Mesenchymal stem cell (in vitro differentiated cells and primary cell): Measurements from ENCODE around the gene ESR1.

Experiments
- DNase-seq: peaks from one replicate; pipeline ENCODE4 v3.0.0-alpha.2; 2013
- H2AFZ ChIP-seq: one replicate; pipeline ENCODE4 v1.6.1; 2013; ENCODE audit warnings: low read depth, mild to moderate bottlenecking, control low read depth, inconsistent platforms, low read length, moderate library complexity
- H2AK5ac ChIP-seq: 2 replicates; pipeline ENCODE4 v1.6.1; 2013; ENCODE audit warnings: low read length, moderate library complexity, mild to moderate bottlenecking, inconsistent platforms; ENCODE audit not compliant: severe bottlenecking
- H2BK120ac ChIP-seq: one replicate; pipeline ENCODE4 v1.6.1; 2013; ENCODE audit warnings: low read depth, mild to moderate bottlenecking, inconsistent platforms, low read length, moderate library complexity
- H2BK12ac ChIP-seq, 2 experiments: one replicate each; pipeline ENCODE4 v1.6.1; 2013; ENCODE audit warnings: inconsistent platforms in 2 of 2, low read length in 2 of 2, mild to moderate bottlenecking in 2 of 2, moderate library complexity in 2 of 2, control low read depth in 1 of 2
- H2BK15ac ChIP-seq: one replicate; pipeline ENCODE4 v1.6.1; 2013; ENCODE audit warnings: mild to moderate bottlenecking, low read depth, inconsistent platforms; ENCODE audit not compliant: poor library complexity, severe bottlenecking
- H2BK5ac ChIP-seq: 2 replicates; pipeline ENCODE4 v1.6.1; 2013; ENCODE audit warnings: low read depth, mild to moderate bottlenecking, low read length, control low read depth, inconsistent platforms; ENCODE audit not compliant: poor library complexity, severe bottlenecking
- H3K14ac ChIP-seq, 2 experiments: one replicate each; pipeline ENCODE4 v1.6.1; 2013; ENCODE audit warnings: inconsistent platforms in 2 of 2, low read length in 2 of 2, control low read depth in 1 of 2, mild to moderate bottlenecking in 1 of 2, moderate library complexity in 1 of 2
- H3K18ac ChIP-seq, 2 experiments: one replicate each; pipeline ENCODE4 v1.6.1; 2013; ENCODE audit warnings: inconsistent platforms in 2 of 2, low read length in 2 of 2, control low read depth in 1 of 2, low read depth in 1 of 2, mild to moderate bottlenecking in 1 of 2
- H3K23ac ChIP-seq, 2 experiments: one replicate each; pipeline ENCODE4 v1.6.1; 2013; ENCODE audit warnings: inconsistent platforms in 2 of 2, low read length in 2 of 2, mild to moderate bottlenecking in 2 of 2, moderate library complexity in 2 of 2, control low read depth in 1 of 2
- H3K27ac ChIP-seq: 2 replicates; pipeline ENCODE4 v1.5.1; 2013; ENCODE audit warnings: mild to moderate bottlenecking, moderate library complexity, low read length, control low read depth, inconsistent platforms; ENCODE audit not compliant: poor library complexity, severe bottlenecking
- H3K27me3 ChIP-seq, 2 experiments: 2 replicates each; pipeline versions ENCODE4 v1.6.1 to v1.7.0; 2013; ENCODE audit warnings: low read length in 2 of 2, mild to moderate bottlenecking in 2 of 2, moderate library complexity in 2 of 2, control low read depth in 1 of 2, inconsistent platforms in 1 of 2; ENCODE audit not compliant: control insufficient read depth in 1 of 2, insufficient read depth in 1 of 2
- H3K36me3 ChIP-seq, 2 experiments: 2 replicates each; pipeline versions ENCODE4 v1.6.1 to v1.7.0; 2013; ENCODE audit warnings: low read length in 2 of 2, control low read depth in 1 of 2, inconsistent platforms in 1 of 2, low read depth in 1 of 2, mild to moderate bottlenecking in 1 of 2; ENCODE audit not compliant: insufficient read depth in 2 of 2, control insufficient read depth in 1 of 2
- H3K4ac ChIP-seq, 2 experiments: one replicate each; pipeline ENCODE4 v1.6.1; 2013; ENCODE audit warnings: inconsistent platforms in 2 of 2, low read length in 2 of 2, mild to moderate bottlenecking in 2 of 2, moderate library complexity in 2 of 2, control low read depth in 1 of 2, low read depth in 1 of 2
- H3K4me1 ChIP-seq: 2 replicates; pipeline ENCODE4 v1.6.1; 2013; ENCODE audit warnings: low read depth, low read length, control low read depth; ENCODE audit not compliant: control insufficient read depth, insufficient read depth
- H3K4me2 ChIP-seq: 2 replicates; pipeline ENCODE4 v1.6.1; 2013; ENCODE audit warnings: low read length, mild to moderate bottlenecking, inconsistent platforms; ENCODE audit not compliant: poor library complexity, severe bottlenecking
- H3K4me3 ChIP-seq, 2 experiments: 2 replicates each; pipeline versions ENCODE4 v1.5.1 to v1.7.0; 2013; ENCODE audit warnings: low read length in 2 of 2, mild to moderate bottlenecking in 2 of 2, control low read depth in 1 of 2, low read depth in 1 of 2; ENCODE audit not compliant: insufficient read depth in 1 of 2
- H3K79me1 ChIP-seq: replicated peaks from 2 replicates; pipeline ENCODE4 v1.6.1; 2013; ENCODE audit warnings: mild to moderate bottlenecking, control low read depth, low read length, inconsistent platforms; ENCODE audit not compliant: poor library complexity, severe bottlenecking
- H3K9ac ChIP-seq: 2 replicates; pipeline ENCODE4 v1.7.0; 2013; ENCODE audit warnings: mild to moderate bottlenecking, low read length, moderate library complexity
- H3K9me3 ChIP-seq: 2 replicates; pipeline ENCODE4 v1.7.0; 2013; ENCODE audit warnings: mild to moderate bottlenecking, low read length; ENCODE audit not compliant: control insufficient read depth
- H4K8ac ChIP-seq: one replicate; pipeline ENCODE4 v1.6.1; 2013; ENCODE audit warnings: inconsistent platforms, mild to moderate bottlenecking, low read length, moderate library complexity
- H4K91ac ChIP-seq: one replicate; pipeline ENCODE4 v1.6.1; 2013; ENCODE audit warnings: mild to moderate bottlenecking, low read length, inconsistent platforms
- WGBS: methylation state at CpG from one replicate; pipeline ENCODE4 v1.1.7; 2013; ENCODE audit warnings: mixed read lengths; 5-methylcytosine and 5-hydroxymethylcytosine counted together

Gene ESR1

DNA sequence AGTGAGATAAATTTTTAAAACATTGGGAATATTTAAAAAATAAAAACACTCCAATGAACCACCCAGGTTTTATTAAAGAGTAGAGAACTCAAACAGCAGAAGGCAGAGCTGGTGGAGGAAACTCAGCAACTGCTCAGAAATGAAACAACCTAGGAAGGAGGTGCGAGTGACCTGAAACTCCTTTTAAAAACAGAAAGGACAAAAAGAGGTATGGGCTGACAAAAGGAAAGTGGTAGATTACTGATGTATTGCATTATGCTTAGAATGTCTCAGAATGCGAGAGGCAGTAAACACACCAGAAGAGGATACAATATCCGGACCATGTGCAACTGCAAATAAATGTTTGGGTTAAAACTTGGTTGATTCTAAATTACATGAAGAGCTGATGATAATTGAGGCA lies 97.6 kb downstream of the ESR1 start:
- no peak overlapping the region for H3K14ac ChIP-seq
- H3K27me3 ChIP-seq = no peaks in the 10 kb centered on the region
- H3K4me2 ChIP-seq = no peak overlapping the region
- H3K18ac ChIP-seq = no peak overlapping the region
- H4K91ac ChIP-seq = no peak overlapping the region
- H3K79me1 ChIP-seq = no peaks in the 10 kb centered on the region
- H3K36me3 ChIP-seq = no peaks in the 10 kb centered on the region
- H3K9me3 ChIP-seq = no peaks in the 10 kb centered on the region
- H2BK120ac ChIP-seq = no peak overlapping the region
- no peak overlapping the region for H4K8ac ChIP-seq
- no peak overlapping the region for H3K9ac ChIP-seq
- H2AFZ ChIP-seq = no peak overlapping the region
- H2AK5ac ChIP-seq = no peak overlapping the region
- no peak overlapping the region for H3K27ac ChIP-seq
- DNase-seq = no peak
- no peak overlapping the region for H3K23ac ChIP-seq
- no peak overlapping the region for H3K4ac ChIP-seq
- WGBS = 98% methylated on average over 3 of the region's 3 CpGs
- no peak overlapping the region for H2BK12ac ChIP-seq
- no peak overlapping the region for H2BK5ac ChIP-seq
- H2BK15ac ChIP-seq = no peak overlapping the region
- no peak overlapping the region for H3K4me3 ChIP-seq
- H3K4me1 ChIP-seq = no peaks in the 10 kb centered on the region

DNA sequence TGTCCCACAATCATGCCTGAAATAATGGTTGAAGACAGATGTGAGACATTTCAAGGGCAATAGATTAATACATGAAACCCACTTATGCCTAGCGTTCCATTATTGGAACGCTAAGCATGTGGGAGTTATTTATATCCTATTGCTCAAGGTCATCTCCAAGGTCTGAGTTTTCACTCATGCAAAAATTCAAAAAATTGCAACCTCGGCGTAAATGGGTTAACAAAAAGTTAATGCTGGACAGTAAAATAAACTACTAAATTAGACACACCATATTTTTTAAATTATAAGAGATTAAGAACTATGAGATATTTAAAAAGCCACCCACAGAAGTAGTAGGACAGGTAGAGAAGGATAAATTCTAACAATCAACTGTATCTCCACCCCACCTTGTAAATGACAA lies 98.4 kb downstream of the ESR1 start:
- Histone ChIP-seq H3K4me1 (no peaks in the 10 kb centered on the region), H3K36me3 (no peaks in the 10 kb centered on the region), H3K4ac (no peak overlapping the region), H3K14ac (no peak overlapping the region), H4K8ac (no peak overlapping the region), H2BK12ac (no peak overlapping the region), H3K9me3 (no peaks in the 10 kb centered on the region), H4K91ac (no peak overlapping the region), H3K9ac (no peak overlapping the region), H2BK120ac (no peak overlapping the region), H2BK15ac (no peak overlapping the region), H2BK5ac (no peak overlapping the region), H2AFZ (no peak overlapping the region), H3K4me3 (no peak overlapping the region), H2AK5ac (no peak overlapping the region), H3K79me1 (no peaks in the 10 kb centered on the region), H3K27me3 (no peaks in the 10 kb centered on the region), H3K18ac (no peak overlapping the region), H3K23ac (no peak overlapping the region), H3K27ac (no peak overlapping the region), H3K4me2 (no peak overlapping the region)
- DNase-seq = no peak
- 93% methylated on average over 2 of the region's 4 CpGs for WGBS

DNA sequence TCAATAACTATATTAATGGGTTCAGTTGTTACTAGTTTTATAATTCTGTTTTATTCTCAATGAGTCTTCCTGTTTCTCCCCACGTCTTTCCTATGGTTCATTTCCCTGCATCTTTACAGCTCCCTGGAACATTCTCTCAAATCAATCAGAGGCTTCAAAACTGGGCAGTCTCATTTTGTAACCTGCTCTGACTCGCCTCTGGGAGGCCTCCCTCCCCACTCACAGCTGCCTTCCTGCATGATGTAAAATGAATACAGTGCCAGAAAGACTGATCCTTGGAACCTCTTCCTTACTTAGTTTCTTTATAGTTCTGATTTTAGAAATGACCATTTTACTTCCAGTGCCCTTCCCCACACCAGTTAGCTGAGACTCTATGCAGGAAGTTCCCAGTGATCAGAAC lies 103.9 kb downstream of the ESR1 start:
- 53% methylated on average over 1 of the region's 2 CpGs for WGBS
- H3K4me3 ChIP-seq = no peak overlapping the region
- H2BK120ac ChIP-seq = no peak overlapping the region

DNA sequence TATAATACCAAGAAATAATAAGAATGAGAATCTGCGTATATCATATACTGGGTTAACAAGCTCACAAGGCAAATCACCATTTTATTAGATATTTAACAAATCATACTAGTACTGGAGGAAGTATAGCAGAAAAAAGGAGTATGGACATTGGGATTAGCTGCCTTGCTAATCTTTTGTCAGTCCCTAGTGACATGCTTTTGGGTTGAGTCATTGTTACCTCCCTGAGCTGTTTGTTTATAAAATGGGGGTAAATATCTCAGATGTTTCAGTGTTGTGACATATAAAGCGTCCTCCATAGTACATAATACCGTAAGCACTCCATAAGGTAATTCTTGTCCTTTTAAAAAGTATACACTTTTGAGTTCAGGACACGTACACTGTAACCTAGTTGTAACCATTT lies 107.0 kb downstream of the ESR1 start:
- no peak overlapping the region for H2BK5ac ChIP-seq

More for the DNA sequence above, 103.9 kb downstream of the ESR1 start:
- Histone ChIP-seq H3K23ac (no peak overlapping the region), H4K91ac (no peak overlapping the region), H2AFZ (no peak overlapping the region), H2AK5ac (no peak overlapping the region), H3K4me1 (no peaks in the 10 kb centered on the region), H3K4me2 (no peak overlapping the region), H3K14ac (no peak overlapping the region), H2BK5ac (no peak overlapping the region), H2BK15ac (no peak overlapping the region), H3K4ac (no peak overlapping the region), H3K36me3 (no peaks in the 10 kb centered on the region), H3K27ac (no peak overlapping the region), H4K8ac (no peak overlapping the region), H3K9ac (no peak overlapping the region), H3K27me3 (no peaks in the 10 kb centered on the region), H3K9me3 (no peaks in the 10 kb centered on the region), H2BK12ac (no peak overlapping the region), H3K18ac (no peak overlapping the region), H3K79me1 (no peaks in the 10 kb centered on the region)
- no peak for DNase-seq

More for the DNA sequence above, 107.0 kb downstream of the ESR1 start:
- Histone ChIP-seq H3K4ac (no peak overlapping the region), H4K91ac (no peak overlapping the region), H3K4me1 (no peaks in the 10 kb centered on the region), H3K23ac (no peak overlapping the region), H2AK5ac (no peak overlapping the region), H3K36me3 (no peaks in the 10 kb centered on the region), H3K14ac (no peak overlapping the region), H2AFZ (no peak overlapping the region), H3K9ac (no peak overlapping the region), H2BK12ac (no peak overlapping the region), H2BK15ac (no peak overlapping the region), H3K4me2 (no peak overlapping the region), H4K8ac (no peak overlapping the region), H2BK120ac (no peak overlapping the region), H3K4me3 (no peak overlapping the region), H3K27me3 (no peaks in the 10 kb centered on the region), H3K18ac (no peak overlapping the region), H3K79me1 (no peaks in the 10 kb centered on the region), H3K27ac (no peak overlapping the region), H3K9me3 (no peaks in the 10 kb centered on the region)
- WGBS = no CpG with 5 or more reads among the region's 4 CpGs
- peak; percentile 48 for DNase-seq
